H1 (cell line): Measurements from ENCODE around the gene PIP5K1B. TPM values are rescaled to one million over a fixed set of nuclear protein-coding genes. Genes with fewer than 3 reads are reported as not detected.

ENCODE experiments used
- CBX5 ChIP-seq: fragments of 300-800, 300-1000 bp; sonication (generic); IDR thresholded peaks from 2 replicates; pipeline ENCODE4 v1.7.1; 2016; ENCODE audit warnings: antibody characterized with exemption, low read length, low read depth
- CEBPB ChIP-seq: IDR thresholded peaks from 2 replicates; pipeline ENCODE4 v1.6.1; 2012; ENCODE audit warnings: low read depth, low read length
- JUN ChIP-seq: IDR thresholded peaks from 2 replicates; pipeline ENCODE4 v1.6.1; 2011; ENCODE audit warnings: low read depth, mild to moderate bottlenecking, improper control_type of control experiment, low read length
- JUND ChIP-seq: IDR thresholded peaks from 2 replicates; pipeline ENCODE4 v1.6.1; 2011; ENCODE audit warnings: mild to moderate bottlenecking, improper control_type of control experiment, low read length
- KDM1A ChIP-seq: fragments of 200-600, 300-600 bp; sonication (generic); IDR thresholded peaks from 2 replicates; pipeline ENCODE4 v1.7.1; 2016; ENCODE audit warnings: mild to moderate bottlenecking, low read length, borderline replicate concordance
- KDM5A ChIP-seq: fragments of 200-600 bp; IDR thresholded peaks from 2 replicates; pipeline ENCODE4 v1.7.1; 2012; ENCODE audit warnings: mild to moderate bottlenecking, low read length, inconsistent platforms, mixed read lengths
- PHF8 ChIP-seq: fragments of 200-600 bp; sonication (generic); conservative IDR thresholded peaks from 2 replicates; pipeline ENCODE4 v1.7.1; 2012; ENCODE audit warnings: low read depth, mild to moderate bottlenecking, inconsistent platforms, low read length, moderate library complexity
- POLR2A ChIP-seq, 2 experiments: IDR thresholded peaks; 1 replicate in 1 of 2; 2 replicates in 1 of 2; pipeline ENCODE4 v1.6.1; 2011; ENCODE audit warnings: low read depth in 2 of 2, low read length in 2 of 2, mild to moderate bottlenecking in 2 of 2; ENCODE audit errors: control extremely low read depth in 1 of 2
- POU5F1 ChIP-seq: IDR thresholded peaks from 2 replicates; pipeline ENCODE4 v1.6.1; 2011; ENCODE audit warnings: low read depth, mild to moderate bottlenecking, low read length, moderate library complexity
- SIN3A ChIP-seq, 2 experiments: IDR thresholded peaks in 1 of 2; conservative IDR thresholded peaks in 1 of 2; 2 replicates each; pipeline ENCODE4 v1.6.1; 2011 to 2012; ENCODE audit warnings: low read length in 2 of 2, improper control_type of control experiment in 1 of 2, low read depth in 1 of 2, mild to moderate bottlenecking in 1 of 2
- SP2 ChIP-seq: IDR thresholded peaks from 2 replicates; pipeline ENCODE4 v1.6.1; 2012; ENCODE audit warnings: mild to moderate bottlenecking, low read length, inconsistent platforms
- TAF7 ChIP-seq: optimal IDR thresholded peaks from 2 replicates; pipeline ENCODE3; 2011; ENCODE audit warnings: low read depth, mild to moderate bottlenecking, inconsistent platforms, low read length, moderate library complexity, borderline replicate concordance
- TBP ChIP-seq: IDR thresholded peaks from 2 replicates; pipeline ENCODE4 v1.6.1; 2011; ENCODE audit warnings: low read depth, low read length, improper control_type of control experiment
- TCF12 ChIP-seq: IDR thresholded peaks from 2 replicates; pipeline ENCODE4 v1.6.1; 2011; ENCODE audit warnings: low read depth, mild to moderate bottlenecking, low read length
- TEAD4 ChIP-seq: IDR thresholded peaks from 2 replicates; pipeline ENCODE4 v1.6.1; 2012; ENCODE audit warnings: low read depth, low read length, inconsistent platforms, mixed read lengths
- YY1 ChIP-seq: IDR thresholded peaks from 2 replicates; pipeline ENCODE4 v1.6.1; 2011; ENCODE audit warnings: low read depth, mild to moderate bottlenecking, low read length
- polyA plus RNA-seq, 7 experiments: library from polyadenylated mRNA; depleted of rRNA in 3 of 7; stranded (reverse) in 5 of 7; unstranded in 2 of 7; fragments of >200 nt in 5 of 7; fragments of 200-250 nt in 2 of 7; gene quantifications; 1 replicate in 5 of 7; 2 replicates in 1 of 7; 4 replicates in 1 of 7; pipeline versions ENCODE4 v1.2.1 to v1.2.3, GENCODE V29; 2011 to 2013; ENCODE audit warnings: missing spikeins in 2 of 7, mixed read lengths in 2 of 7
- total RNA-seq: library from RNA; stranded (reverse); fragmentation: NEBNext Ultra II Directional; extraction: Animal tissue kit (Norgen Biotek cat#: 25700); gene quantifications from 2 replicates; pipeline ENCODE4 v1.2.1, GENCODE V29; 2021
- TF ChIP-seq, protein P1 (sequence below): IDR thresholded peaks from 2 replicates; pipeline ENCODE4 v1.6.1; 2011; ENCODE audit warnings: low read length, improper control_type of control experiment
- TF ChIP-seq, protein P2 (sequence below), 3 experiments: IDR thresholded peaks; 1 replicate in 2 of 3; 2 replicates in 1 of 3; pipeline versions ENCODE4 v1.5.1 to v1.6.1; 2011; ENCODE audit warnings: low read length in 3 of 3, mild to moderate bottlenecking in 3 of 3, inconsistent platforms in 2 of 3, low read depth in 1 of 3, moderate library complexity in 1 of 3; ENCODE audit not compliant: insufficient read depth in 1 of 3; ENCODE audit errors: control extremely low read depth in 1 of 3
- TF ChIP-seq, protein P3 (sequence below): IDR thresholded peaks from 2 replicates; pipeline ENCODE4 v1.6.1; 2012; ENCODE audit warnings: low read length, inconsistent platforms
- TF ChIP-seq, protein P4 (sequence below): IDR thresholded peaks from 2 replicates; pipeline ENCODE4 v1.6.1; 2011; ENCODE audit warnings: low read depth, mild to moderate bottlenecking, low read length; ENCODE audit not compliant: insufficient read depth

Gene PIP5K1B
- total and polyA plus RNA-seq, 2 of the 8 experiments (the other 6 are each of a cell fraction or from before 2014, with no cell fraction given): 4.7 to 7.7 TPM

DNA sequence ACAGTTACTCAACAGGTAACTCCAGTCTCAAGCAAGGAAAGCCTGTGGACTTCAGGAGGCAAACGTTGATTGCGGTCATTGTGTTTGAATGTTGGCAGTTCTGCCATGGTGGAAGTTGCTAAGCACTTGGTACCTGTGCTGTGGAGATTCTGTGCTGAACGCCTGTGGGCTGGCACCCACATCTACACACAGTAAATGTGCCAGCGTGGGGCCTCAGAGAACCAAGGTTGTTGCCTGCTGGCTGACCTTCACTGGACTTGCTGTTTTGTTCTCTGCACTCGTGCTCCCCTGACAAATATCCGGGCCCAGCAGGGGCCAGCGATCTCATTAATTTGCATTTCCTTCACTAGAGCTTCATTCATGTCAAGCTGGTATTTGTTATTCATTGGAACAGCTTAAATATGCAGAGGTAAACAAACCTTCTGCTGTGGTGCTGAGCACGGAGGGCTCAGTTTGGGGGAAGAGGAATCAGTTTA lies 167.0 kb downstream of the PIP5K1B start (continued):
- TF ChIP-seq TCF12 (peak; percentile 93), JUND (no peak), TEAD4 (peak; percentile 83; the same call in 1 of the 2 replicates), PHF8 (no peak), SIN3A (conservative IDR thresholded peaks at IDR 0.05 in 1 of 2, IDR thresholded peaks at IDR 0.05 in 1 of 2; ENCODE audit: low read depth in 1 of 2, low read length in 2 of 2) (0 out of 4 replicates have a peak, but pooled peaks of 1 of the 2 experiments have one; percentile 56), CEBPB (no peak), POLR2A (IDR thresholded peaks at IDR 0.05; ENCODE audit: control extremely low read depth in 1 of 2, low read depth in 2 of 2, low read length in 2 of 2) (peak in 1 of 2 experiments; percentile 75; a peak in 2 of 3 replicates), SP2 (no peak), TAF7 (no peak), JUN (no peak), YY1 (0 out of 2 replicates have a peak, but pooled peaks have one; percentile 30), POU5F1 (peak; percentile 92), KDM1A (peak; percentile 58; the same call in 1 of the 2 replicates), KDM5A (no peak), TBP (no peak), CBX5 (no peak)
- TF ChIP-seq, protein P1, sequence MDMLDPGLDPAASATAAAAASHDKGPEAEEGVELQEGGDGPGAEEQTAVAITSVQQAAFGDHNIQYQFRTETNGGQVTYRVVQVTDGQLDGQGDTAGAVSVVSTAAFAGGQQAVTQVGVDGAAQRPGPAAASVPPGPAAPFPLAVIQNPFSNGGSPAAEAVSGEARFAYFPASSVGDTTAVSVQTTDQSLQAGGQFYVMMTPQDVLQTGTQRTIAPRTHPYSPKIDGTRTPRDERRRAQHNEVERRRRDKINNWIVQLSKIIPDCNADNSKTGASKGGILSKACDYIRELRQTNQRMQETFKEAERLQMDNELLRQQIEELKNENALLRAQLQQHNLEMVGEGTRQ: no peak
- TF ChIP-seq, protein P2, sequence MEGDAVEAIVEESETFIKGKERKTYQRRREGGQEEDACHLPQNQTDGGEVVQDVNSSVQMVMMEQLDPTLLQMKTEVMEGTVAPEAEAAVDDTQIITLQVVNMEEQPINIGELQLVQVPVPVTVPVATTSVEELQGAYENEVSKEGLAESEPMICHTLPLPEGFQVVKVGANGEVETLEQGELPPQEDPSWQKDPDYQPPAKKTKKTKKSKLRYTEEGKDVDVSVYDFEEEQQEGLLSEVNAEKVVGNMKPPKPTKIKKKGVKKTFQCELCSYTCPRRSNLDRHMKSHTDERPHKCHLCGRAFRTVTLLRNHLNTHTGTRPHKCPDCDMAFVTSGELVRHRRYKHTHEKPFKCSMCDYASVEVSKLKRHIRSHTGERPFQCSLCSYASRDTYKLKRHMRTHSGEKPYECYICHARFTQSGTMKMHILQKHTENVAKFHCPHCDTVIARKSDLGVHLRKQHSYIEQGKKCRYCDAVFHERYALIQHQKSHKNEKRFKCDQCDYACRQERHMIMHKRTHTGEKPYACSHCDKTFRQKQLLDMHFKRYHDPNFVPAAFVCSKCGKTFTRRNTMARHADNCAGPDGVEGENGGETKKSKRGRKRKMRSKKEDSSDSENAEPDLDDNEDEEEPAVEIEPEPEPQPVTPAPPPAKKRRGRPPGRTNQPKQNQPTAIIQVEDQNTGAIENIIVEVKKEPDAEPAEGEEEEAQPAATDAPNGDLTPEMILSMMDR (IDR thresholded peaks at IDR 0.05; ENCODE audit: control extremely low read depth in 1 of 3, insufficient read depth in 1 of 3, low read depth in 1 of 3, low read length in 3 of 3): no peak
- TF ChIP-seq, protein P3, sequence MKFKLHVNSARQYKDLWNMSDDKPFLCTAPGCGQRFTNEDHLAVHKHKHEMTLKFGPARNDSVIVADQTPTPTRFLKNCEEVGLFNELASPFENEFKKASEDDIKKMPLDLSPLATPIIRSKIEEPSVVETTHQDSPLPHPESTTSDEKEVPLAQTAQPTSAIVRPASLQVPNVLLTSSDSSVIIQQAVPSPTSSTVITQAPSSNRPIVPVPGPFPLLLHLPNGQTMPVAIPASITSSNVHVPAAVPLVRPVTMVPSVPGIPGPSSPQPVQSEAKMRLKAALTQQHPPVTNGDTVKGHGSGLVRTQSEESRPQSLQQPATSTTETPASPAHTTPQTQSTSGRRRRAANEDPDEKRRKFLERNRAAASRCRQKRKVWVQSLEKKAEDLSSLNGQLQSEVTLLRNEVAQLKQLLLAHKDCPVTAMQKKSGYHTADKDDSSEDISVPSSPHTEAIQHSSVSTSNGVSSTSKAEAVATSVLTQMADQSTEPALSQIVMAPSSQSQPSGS: peak; percentile 87
- TF ChIP-seq, protein P4, sequence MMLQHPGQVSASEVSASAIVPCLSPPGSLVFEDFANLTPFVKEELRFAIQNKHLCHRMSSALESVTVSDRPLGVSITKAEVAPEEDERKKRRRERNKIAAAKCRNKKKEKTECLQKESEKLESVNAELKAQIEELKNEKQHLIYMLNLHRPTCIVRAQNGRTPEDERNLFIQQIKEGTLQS: no peak
